Measurements from ENCODE around the gene CLDN24.

DNA sequence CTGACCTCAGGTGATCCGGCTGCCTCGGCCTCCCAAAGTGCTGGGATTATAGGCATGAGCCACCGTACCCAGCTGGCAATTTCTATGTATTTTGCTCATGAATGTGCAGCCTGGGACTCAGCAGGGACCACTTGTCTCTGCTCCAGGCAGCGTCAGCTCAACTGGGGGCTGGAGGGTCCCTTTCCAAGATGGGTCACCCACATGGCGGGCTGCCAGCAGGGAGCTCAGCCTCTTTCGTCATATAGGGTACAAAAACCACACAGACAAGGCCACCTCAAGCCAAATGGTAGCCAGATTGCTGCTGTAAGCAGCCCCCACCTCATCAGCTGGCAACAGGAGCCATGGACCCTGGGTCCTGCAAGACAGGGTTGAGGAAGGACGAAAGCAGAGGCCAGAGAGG is 2.4 kb upstream of the CLDN24 start:
- no peak for TF ChIP-seq NFYB (CRISPR knock-in tag; conservative IDR thresholded peaks at IDR 0.05; ENCODE audit: low read depth)
- TF ChIP-seq, protein P1, sequence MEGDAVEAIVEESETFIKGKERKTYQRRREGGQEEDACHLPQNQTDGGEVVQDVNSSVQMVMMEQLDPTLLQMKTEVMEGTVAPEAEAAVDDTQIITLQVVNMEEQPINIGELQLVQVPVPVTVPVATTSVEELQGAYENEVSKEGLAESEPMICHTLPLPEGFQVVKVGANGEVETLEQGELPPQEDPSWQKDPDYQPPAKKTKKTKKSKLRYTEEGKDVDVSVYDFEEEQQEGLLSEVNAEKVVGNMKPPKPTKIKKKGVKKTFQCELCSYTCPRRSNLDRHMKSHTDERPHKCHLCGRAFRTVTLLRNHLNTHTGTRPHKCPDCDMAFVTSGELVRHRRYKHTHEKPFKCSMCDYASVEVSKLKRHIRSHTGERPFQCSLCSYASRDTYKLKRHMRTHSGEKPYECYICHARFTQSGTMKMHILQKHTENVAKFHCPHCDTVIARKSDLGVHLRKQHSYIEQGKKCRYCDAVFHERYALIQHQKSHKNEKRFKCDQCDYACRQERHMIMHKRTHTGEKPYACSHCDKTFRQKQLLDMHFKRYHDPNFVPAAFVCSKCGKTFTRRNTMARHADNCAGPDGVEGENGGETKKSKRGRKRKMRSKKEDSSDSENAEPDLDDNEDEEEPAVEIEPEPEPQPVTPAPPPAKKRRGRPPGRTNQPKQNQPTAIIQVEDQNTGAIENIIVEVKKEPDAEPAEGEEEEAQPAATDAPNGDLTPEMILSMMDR (IDR thresholded peaks at IDR 0.05): no peak
- TF ChIP-seq, protein P2, sequence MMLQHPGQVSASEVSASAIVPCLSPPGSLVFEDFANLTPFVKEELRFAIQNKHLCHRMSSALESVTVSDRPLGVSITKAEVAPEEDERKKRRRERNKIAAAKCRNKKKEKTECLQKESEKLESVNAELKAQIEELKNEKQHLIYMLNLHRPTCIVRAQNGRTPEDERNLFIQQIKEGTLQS (CRISPR knock-in tag; conservative IDR thresholded peaks at IDR 0.05): no peak
